ENCODE data around the gene NRG2.

- TF ChIP-seq EZH2 (IDR thresholded peaks at IDR 0.05; ENCODE audit: low read length, unreplicated experiment) (no peak), CTCF (conservative IDR thresholded peaks at IDR 0.05; ENCODE audit: low read depth, low read length) (no peak), EZH2phosphoT487 (IDR thresholded peaks at IDR 0.05; ENCODE audit: borderline replicate concordance, low read length) (no peak)
These were observed 221.1 kb downstream of the NRG2 start for GRCh38 chr5:139821806-139822552.

Measured in PC-3 (cell line).